Measurements from ENCODE around the gene CETP.
"Not testable (repeated sequence)": the region's sequence is repeated elsewhere in the genome, so short reads cannot be mapped to it uniquely, and the experiment has no call there.

DNA sequence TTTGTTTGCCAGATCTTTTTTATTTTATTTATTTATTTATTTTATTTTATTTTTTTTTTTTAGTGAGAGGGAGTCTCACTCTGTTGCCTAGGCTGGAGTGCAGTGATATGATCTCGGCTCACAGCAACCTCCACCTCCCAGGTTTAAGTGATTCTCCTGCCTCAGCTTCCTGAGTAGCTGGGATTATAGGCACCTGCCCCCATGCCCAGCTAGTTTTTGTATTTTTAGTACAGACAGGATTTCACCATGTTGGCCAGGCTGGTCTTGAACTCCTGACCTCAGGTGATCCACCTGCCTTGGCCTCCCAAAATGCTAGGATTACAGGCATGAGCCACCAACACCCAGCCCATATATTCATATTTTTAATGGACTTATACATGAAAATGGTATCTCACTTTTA lies 30.7 kb downstream of the CETP start:
- TF ChIP-seq, protein P1, sequence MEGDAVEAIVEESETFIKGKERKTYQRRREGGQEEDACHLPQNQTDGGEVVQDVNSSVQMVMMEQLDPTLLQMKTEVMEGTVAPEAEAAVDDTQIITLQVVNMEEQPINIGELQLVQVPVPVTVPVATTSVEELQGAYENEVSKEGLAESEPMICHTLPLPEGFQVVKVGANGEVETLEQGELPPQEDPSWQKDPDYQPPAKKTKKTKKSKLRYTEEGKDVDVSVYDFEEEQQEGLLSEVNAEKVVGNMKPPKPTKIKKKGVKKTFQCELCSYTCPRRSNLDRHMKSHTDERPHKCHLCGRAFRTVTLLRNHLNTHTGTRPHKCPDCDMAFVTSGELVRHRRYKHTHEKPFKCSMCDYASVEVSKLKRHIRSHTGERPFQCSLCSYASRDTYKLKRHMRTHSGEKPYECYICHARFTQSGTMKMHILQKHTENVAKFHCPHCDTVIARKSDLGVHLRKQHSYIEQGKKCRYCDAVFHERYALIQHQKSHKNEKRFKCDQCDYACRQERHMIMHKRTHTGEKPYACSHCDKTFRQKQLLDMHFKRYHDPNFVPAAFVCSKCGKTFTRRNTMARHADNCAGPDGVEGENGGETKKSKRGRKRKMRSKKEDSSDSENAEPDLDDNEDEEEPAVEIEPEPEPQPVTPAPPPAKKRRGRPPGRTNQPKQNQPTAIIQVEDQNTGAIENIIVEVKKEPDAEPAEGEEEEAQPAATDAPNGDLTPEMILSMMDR (IDR thresholded peaks at IDR 0.05 in 4 of 5, conservative IDR thresholded peaks at IDR 0.05 in 1 of 5): not testable (repeated sequence)
- TF ChIP-seq POLR2A (IDR thresholded peaks at IDR 0.05): not testable (repeated sequence)
